ENCODE results near the gene BMP8B.

DNA sequence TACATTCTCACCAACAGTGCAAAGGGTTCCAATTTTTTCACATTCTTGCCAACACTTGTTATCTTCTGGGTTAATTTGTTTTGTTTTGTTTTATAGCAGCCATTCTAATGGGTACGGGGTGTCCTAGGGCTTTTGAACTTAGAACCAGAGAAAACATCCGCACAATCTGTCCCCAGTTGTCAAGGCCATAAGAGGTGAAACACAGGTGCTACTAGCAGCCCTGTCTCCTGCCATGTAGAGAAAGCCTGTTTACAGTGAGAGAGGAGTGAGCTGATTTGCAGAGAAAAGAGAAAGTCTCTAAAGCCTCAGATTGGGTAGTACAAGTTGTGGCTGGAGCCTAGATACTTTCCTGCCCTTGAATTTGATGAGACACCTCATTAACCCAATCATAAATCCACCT, 46.4 kb upstream of the BMP8B start:
- TF ChIP-seq MYC (IDR thresholded peaks at IDR 0.05; ENCODE audit: low read depth, low read length) (no peak), POLR2A (IDR thresholded peaks at IDR 0.05; ENCODE audit: extremely low read depth, insufficient read length) (no peak)
- TF ChIP-seq, protein P1, sequence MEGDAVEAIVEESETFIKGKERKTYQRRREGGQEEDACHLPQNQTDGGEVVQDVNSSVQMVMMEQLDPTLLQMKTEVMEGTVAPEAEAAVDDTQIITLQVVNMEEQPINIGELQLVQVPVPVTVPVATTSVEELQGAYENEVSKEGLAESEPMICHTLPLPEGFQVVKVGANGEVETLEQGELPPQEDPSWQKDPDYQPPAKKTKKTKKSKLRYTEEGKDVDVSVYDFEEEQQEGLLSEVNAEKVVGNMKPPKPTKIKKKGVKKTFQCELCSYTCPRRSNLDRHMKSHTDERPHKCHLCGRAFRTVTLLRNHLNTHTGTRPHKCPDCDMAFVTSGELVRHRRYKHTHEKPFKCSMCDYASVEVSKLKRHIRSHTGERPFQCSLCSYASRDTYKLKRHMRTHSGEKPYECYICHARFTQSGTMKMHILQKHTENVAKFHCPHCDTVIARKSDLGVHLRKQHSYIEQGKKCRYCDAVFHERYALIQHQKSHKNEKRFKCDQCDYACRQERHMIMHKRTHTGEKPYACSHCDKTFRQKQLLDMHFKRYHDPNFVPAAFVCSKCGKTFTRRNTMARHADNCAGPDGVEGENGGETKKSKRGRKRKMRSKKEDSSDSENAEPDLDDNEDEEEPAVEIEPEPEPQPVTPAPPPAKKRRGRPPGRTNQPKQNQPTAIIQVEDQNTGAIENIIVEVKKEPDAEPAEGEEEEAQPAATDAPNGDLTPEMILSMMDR (IDR thresholded peaks at IDR 0.05; ENCODE audit: low read depth, low read length) = no peak
